Activated T-cell treated with anti-CD3 and anti-CD28 coated beads for 24 hours (primary cell): ENCODE data around the gene SCIMP.
A peak's percentile ranks its signal among the peaks of the same experiment; 100 is the strongest.
"Not testable (repeated sequence)": the region's sequence is repeated elsewhere in the genome, so short reads cannot be mapped to it uniquely, and the experiment has no call there.

ENCODE experiments used
- DNase-seq: peaks from one replicate; pipeline ENCODE4 v3.0.0-alpha.2; 2020; ENCODE audit warnings: low read depth

Gene SCIMP

GRCh38 chr17:5237541-5238016 is 2.9 kb upstream of the SCIMP start:
- no peak for DNase-seq

DNA sequence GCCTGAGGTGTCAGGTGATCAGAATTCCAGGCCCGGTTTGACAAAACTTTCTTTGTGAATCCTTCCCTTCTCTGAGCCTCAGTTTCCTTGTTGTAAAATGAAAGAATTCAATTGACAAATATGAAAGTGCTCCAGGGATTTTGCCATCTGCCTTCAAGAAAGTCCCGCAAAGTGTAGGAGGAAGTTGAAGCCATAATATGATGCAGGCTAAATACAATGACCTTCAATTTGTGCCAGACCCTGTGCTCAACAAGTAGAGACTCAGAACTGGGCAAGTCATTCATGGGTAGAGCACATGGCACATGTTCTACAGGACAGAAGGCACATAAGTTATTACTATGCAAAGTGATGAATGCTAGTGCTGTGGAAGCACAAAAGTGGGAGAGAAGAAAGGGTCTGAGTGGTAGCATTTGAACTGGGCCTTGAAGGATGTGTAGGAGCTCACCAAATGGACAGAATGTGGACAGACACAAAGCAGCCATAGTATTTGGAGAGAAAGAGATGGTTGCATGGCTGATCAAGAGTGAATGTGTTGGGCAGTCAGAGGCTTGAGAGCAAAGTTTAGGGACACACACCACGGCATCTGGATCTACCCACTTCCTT is 2.4 kb upstream of the SCIMP start:
- DNase-seq: no peak

DNA sequence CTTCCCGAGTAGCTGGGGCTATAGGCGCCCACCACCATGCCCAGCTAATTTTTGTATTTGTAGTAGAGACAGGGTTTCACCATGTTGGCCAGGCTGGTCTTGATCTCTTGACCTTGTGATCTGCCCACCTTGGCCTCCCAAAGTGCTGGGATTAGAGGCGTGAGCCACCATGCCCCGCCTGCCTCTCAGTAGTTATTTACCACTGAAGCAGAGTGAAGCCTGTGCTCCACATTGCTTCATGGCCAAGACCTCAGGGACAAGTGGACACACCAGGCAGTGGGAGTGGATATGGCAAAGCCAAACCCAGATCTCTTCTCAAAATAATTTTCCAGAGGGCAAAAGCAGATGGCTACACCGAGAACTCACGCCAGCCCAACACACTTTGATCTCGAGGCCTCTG is 1.2 kb downstream of the SCIMP start:
- DNase-seq: not testable (repeated sequence)

- peak; percentile 10 for DNase-seq
Measured at GRCh38 chr17:5226940-5227878, 7.5 kb downstream of the SCIMP start.

- no peak for DNase-seq
Measured at GRCh38 chr17:5225668-5226457, 8.8 kb downstream of the SCIMP start.

DNA sequence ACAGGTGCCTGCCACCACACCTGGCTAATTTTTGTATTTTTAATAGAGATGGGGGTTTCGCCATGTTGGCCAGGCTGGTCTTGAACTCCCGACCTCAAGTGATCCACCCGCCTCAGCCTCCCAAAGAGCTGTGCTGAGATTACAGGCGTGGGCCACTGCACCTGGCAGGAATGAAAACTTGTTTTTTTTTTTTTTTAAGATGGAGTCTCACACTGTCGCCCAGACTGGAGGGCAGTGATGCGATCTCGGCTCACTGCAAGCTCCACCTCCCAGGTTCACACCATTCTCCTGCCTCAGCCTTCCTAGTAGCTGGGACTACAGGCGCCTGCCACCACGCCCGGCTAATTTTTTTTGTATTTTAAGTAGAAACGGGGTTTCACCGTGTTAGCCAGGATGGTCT is 12.7 kb downstream of the SCIMP start:
- DNase-seq: not testable (repeated sequence)

DNA sequence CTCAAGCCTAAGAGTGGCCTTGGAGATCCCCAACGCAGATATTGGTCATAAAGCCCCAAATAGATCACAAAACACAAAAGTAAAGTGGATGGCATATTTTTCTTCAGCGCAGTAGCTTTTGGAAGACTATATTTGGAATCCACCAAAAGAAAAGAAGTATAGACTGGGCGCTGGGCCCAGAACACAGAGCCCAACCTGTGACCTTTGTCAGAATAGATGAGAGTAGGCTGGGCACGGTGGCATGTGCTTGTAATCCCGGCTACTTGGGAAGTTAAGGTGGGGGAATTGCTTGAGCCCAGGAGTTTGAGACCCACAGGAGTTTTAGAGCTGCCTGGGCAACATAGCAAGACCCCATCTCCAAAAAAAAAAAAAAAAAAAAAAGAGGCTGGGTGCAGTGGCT is 14.6 kb downstream of the SCIMP start:
- no peak for DNase-seq

GRCh38 chr17:5219536-5219935 is 15.1 kb downstream of the SCIMP start:
- DNase-seq: no peak

DNA sequence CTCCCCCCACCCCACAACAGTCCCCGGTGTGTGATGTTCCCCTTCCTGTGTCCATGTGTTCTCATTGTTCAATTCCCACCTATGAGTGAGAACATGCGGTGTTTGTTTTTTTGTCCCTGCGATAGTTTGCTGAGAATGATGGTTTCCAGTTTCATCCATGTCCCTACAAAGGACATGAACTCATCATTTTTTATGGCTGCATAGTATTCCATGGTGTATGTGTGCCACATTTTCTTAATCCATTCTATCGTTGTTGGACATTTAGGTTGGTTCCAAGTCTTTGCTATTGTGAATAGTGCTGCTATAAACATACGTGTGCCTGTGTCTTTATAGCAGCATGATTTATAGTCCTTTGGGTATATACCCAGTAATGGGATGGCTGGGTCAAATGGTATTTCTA is 17.1 kb downstream of the SCIMP start:
- not testable (repeated sequence) for DNase-seq

GRCh38 chr17:5211458-5211857 is 23.2 kb downstream of the SCIMP start:
- no peak for DNase-seq

DNA sequence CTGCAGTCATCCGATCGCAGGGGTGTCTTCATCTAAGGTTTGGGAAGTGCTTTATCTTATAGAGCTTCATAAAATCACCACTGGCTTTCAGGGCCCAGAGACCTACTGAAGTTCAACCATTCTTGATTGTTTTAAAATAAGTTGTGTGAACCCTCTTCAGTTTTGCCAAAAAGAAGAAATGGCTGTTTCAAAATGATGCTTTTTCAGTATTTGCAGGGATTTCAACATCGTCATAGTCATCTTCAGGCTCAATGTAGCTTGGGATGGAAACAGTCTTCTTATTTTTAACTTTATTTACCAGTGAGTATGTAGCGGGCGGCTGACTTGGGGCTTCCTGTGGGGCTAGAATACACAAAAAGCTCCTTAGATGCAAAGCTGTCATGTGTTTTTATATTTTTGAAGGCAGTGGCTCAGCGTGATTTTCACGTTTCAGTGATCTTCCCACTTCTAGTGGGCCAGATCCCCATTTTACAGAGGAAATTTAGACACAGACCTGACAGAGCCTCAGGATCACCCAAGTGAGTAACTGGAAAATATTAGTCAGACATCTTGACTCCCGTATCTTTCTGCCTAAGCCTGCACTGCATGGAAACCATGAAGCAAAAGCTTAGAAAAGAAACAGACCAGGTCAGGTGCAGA is 23.9 kb downstream of the SCIMP start:
- no peak for DNase-seq

DNA sequence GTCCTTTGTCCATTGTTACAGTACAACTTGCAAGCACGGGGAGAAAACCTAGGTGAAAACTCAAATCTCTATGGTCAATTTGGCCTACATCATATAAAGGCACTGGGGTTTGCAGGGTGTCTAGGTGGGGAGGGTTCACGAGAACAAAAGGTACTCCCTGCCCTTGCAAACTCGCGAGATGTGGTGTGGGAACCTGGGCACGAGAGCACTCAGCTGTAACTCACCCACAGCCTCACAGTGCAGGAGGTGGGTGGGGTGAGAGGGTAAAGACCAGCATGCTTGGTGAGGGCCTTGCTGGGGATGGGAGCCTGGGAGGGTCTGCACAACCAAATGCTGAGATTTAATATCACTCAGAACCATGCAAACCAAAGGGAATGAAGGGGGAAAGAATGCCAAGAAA is 24.6 kb downstream of the SCIMP start:
- DNase-seq: no peak

DNA sequence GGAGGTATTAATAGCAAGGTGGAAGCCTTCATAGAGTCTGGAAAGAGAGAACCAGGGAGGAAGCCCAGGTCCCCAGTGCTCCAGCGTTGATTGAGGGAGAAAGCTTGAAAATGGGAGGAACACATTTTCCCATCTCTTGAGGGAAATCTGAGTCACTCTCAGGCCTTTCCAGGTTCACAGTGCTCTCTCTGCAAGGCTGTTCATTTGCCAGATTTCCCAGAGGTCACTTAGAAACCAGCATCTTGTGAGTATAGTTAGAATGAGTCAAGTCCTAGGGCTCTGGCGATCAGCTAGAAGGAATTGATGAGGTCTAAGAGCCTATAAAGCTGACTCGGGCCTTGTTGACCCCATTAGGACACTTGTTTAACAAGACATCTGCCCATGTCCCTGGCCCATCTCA is 25.3 kb downstream of the SCIMP start:
- no peak for DNase-seq

DNA sequence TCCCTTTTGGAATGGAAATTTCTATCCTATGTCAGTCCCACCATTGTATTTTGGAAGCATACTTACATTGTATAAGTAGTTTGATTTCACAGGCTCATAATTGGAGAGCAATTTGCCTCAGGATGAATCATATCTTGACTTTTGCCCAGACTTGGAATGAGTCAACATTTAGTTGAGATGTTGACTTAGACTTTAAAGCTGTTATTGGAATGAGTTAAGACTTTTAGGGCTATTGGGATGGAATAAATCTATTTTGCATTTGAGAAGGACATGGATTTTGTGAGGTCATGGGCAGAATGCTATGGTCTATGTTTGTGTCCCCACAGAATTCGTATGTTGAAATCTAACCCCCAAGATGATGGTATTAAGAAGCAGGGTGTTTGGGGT is 30.8 kb downstream of the SCIMP start:
- no peak for DNase-seq

DNA sequence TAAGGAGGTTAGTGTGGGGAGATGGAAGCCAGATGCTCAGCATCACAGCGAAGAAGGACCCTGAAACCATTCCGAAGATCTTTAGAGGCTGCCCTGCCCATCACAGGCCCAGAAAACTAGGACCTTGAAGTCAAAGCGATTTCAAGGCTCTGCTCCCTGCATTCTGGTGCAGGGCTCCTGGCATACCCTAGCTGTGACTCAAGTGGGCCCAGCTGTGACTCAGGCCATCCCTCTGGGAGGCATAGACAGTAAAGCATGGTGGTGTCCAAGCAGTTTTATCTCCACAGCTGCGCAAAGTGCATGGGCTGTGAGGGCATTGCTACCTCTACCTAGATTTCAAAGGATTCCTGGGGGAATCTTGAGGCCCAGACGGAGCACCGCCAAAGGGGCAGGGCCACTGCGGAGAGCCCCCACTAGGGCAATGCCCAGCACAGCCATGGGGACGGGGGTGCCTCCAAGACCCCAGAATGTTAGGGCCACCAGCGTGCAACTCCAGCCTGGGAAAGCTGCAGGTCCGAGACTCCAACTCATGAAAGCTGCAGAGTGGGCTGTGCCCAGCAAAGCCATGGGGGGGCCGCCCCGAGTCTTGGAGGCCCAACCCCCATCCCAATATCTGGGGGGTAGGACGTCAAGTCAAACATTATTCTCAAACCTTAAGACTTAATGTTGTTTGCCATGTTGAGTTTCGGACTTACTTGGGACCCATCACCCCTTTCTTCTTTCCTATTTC is 31.3 kb downstream of the SCIMP start:
- no peak for DNase-seq

DNA sequence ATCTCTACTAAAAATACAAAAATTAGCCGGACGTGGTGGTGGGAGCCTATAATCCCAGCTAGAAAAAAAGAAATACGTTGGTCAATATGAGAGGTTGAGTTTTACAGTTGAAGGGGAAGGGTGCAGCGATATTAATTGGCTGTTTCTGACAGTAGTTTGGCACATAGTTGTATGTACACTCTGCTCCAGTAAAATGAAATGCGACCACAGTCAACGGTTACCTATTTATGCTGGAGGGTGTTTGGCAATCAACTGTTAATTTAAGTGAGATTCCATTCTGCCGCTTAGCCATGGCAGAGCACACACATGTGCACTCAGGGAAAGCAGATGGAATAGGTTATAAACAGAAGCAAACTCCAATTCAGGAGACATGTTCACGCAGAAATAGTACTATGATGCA is 33.6 kb downstream of the SCIMP start:
- no peak for DNase-seq

- no peak for DNase-seq
Measured at GRCh38 chr17:5200360-5200759, 34.3 kb downstream of the SCIMP start.

GRCh38 chr17:5198472-5198871 is 36.2 kb downstream of the SCIMP start:
- DNase-seq: no peak

- DNase-seq: no peak
Measured at GRCh38 chr17:5194346-5194745, 40.3 kb downstream of the SCIMP start.

GRCh38 chr17:5191541-5192417 is 42.9 kb downstream of the SCIMP start, which contains the start of gene ZNF594:
Gene ZNF594 (minus strand): TSS chr17:5191868. CDS start chr17:5184256, 7,612 bp downstream.
- DNase-seq: peak; percentile 96
